Fibroblast of pulmonary artery (primary cell): Measurements from ENCODE around the gene NIPAL1.

Experiments
- DNase-seq: peaks from one replicate; pipeline ENCODE4 v3.0.0-alpha.2; 2010; ENCODE audit warnings: low read depth
- H3K4me3 ChIP-seq: replicated peaks from 2 replicates; pipeline ENCODE4 v1.5.1; 2011; ENCODE audit warnings: low read depth, mild to moderate bottlenecking, control low read depth, low read length, moderate library complexity
- CTCF ChIP-seq: IDR thresholded peaks from 2 replicates; pipeline ENCODE4 v1.5.1; 2011; ENCODE audit warnings: mild to moderate bottlenecking, control low read depth, low read length, inconsistent platforms; ENCODE audit errors: missing control alignments

Gene NIPAL1

DNA sequence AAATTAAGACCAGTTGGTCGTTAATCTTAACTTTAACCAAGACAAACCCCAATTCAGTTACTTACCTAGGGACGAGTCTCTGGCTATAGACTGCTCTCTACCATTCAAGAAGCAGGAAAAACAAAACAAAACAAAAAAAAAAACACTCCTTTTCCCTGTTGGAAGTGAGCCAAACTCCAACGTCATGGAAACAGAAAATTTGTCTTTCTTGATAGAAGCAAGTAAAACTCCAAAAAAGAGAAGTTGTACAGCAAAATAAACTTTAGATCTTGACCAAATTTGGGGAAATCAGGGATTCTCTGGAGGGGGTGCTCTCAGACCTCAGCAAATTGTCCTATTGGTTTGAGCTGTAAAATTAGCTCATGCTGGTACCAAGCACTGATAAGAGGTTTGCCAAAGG is 3.7 kb upstream of the NIPAL1 start:
- no peak overlapping the region for H3K4me3 ChIP-seq
- peak; percentile 77 for DNase-seq
- no peak for TF ChIP-seq CTCF

DNA sequence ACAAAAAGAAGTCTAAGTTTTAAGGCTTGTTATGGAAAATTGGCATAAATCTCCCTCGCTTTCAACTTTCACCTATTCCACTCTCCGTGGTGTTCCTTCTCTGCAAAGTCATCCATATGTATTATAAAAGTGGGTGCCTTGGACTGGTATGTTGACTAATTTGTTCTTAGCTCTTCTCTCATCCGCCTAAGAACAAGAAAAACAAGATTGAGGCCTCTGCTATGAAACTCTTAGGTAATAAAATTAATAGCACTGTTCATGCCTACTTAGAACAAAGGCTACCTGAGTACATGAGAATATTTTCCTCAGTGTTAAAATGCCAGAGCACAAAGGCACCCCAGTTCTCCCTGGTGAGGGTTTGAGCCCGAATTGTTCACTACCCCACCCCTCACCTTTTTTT is 1.4 kb upstream of the NIPAL1 start:
- no peak for DNase-seq
- no peak for TF ChIP-seq CTCF
- no peak overlapping the region for H3K4me3 ChIP-seq

DNA sequence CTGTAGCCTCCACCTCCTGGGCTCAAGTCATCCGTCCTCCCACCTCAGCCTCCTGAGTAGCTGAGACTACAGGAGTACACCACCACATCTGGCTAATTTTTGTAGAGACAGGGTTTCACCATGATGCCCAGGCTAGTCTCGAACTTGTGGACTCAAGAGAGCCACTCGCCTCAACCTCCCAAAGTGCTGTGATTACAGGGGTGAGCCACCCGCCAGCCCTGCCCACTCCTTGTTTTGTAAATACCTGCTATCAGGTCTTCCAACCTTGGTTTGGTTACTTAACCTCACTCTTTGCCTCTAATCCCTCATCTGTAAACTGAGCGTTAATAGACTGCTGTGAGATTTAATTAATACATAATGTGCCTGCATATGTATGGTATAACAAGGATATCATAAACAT is 894 bp upstream of the NIPAL1 start:
- TF ChIP-seq CTCF, result no peak
- peak overlapping the region; percentile 70 for H3K4me3 ChIP-seq

GRCh38 chr4:48017108-48017571 is 568 bp downstream of the NIPAL1 start:
- peak overlapping the region; percentile 70 for H3K4me3 ChIP-seq
- TF ChIP-seq CTCF, result no peak
- DNase-seq, result peak; percentile 77

More for the DNA sequence above, 894 bp upstream of the NIPAL1 start:
- DNase-seq, result no peak

DNA sequence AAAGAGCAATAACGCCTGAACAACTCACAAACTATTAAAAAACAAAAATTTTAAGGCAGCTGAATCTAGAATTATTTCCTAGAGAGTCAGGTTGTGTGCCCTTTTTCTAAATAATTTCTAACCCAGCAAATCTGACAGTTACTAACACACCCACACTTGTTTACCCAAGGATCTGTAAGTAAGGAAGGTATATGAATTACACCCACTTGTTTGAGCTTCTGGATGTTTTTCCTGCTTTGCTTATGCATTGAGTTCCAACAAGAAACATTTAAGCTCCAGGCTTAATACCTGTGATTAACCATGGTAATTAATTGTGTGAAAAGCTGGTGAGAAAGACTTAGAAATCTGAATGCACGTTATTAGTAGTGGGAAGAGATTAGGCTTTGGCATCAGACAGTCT is 1.5 kb downstream of the NIPAL1 start:
- no peak for DNase-seq
- no peak for TF ChIP-seq CTCF
- H3K4me3 ChIP-seq, result no peak overlapping the region

DNA sequence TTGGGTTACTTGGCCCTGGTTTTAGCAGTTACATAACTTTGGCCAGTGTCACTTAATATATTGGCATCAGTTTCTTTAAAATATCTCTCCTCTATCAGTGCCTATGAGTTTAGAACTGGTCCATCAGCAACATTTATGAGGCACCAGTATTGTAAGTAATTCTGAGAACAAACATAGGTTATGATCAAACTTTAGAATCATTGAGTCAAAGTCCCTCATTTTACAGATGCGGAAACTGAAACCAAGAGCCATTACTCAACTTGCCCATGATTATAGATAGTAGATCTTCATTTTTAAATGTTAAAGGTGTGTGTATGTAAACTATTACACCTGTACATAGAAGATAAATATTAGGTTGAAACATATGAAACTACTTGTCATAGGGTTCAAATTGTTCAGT is 4.5 kb downstream of the NIPAL1 start:
- no peak overlapping the region for H3K4me3 ChIP-seq
- no peak for DNase-seq
- TF ChIP-seq CTCF, result no peak

- DNase-seq, result no peak
- TF ChIP-seq CTCF, result no peak
- H3K4me3 ChIP-seq, result no peak overlapping the region
Observed at GRCh38 chr4:48022192-48022799, 5.7 kb downstream of the NIPAL1 start.
